OCI-LY3 (cell line): Measurements from ENCODE around the gene ZNF385C.

Experiments
- H2AFZ ChIP-seq: fragments of 200-600, 300-600 bp; shearing (Covaris generic); 2 replicates; pipeline ENCODE4 v1.6.0; 2014; ENCODE audit warnings: antibody characterized with exemption, low read depth, low read length
- H3K27ac ChIP-seq: fragments of 200-600, 300-600 bp; sonication (generic); 2 replicates; pipeline ENCODE4 v1.5.1; 2014; ENCODE audit warnings: mild to moderate bottlenecking, low read length, moderate library complexity, mixed read lengths
- H3K27me3 ChIP-seq: fragments of 200-600, 300-600 bp; sonication (generic); 2 replicates; pipeline ENCODE4 v1.6.1; 2014; ENCODE audit warnings: low read depth, low read length, mixed read lengths
- H3K36me3 ChIP-seq: fragments of 200-600, 300-600 bp; sonication (generic); replicated peaks from 2 replicates; pipeline ENCODE3; 2014; ENCODE audit warnings: low read depth, low read length, mixed read lengths
- H3K4me1 ChIP-seq: fragments of 300-600, 200-600 bp; sonication (generic); 2 replicates; pipeline ENCODE4 v1.6.1; 2014; ENCODE audit warnings: low read length, mixed read lengths
- H3K4me2 ChIP-seq: fragments of 200-600, 300-600 bp; sonication (generic); 2 replicates; pipeline ENCODE4 v1.6.1; 2014; ENCODE audit warnings: low read length, mixed read lengths
- H3K4me3 ChIP-seq: fragments of 300-600, 200-600 bp; sonication (generic); 2 replicates; pipeline ENCODE4 v1.5.1; 2014; ENCODE audit warnings: antibody characterized with exemption, mild to moderate bottlenecking, low read length, moderate library complexity
- H3K79me2 ChIP-seq: fragments of 300-600, 200-600 bp; shearing (Covaris generic); 2 replicates; pipeline ENCODE4 v1.6.1; 2014; ENCODE audit warnings: mild to moderate bottlenecking, low read length, mixed read lengths
- H3K9ac ChIP-seq: fragments of 300-600, 200-600 bp; shearing (Covaris generic); 2 replicates; pipeline ENCODE4 v1.6.0; 2014; ENCODE audit warnings: mild to moderate bottlenecking, low read length, moderate library complexity
- H3K9me3 ChIP-seq: fragments of 200-600, 300-600 bp; shearing (Covaris generic); 2 replicates; pipeline ENCODE4 v1.6.1; 2014; ENCODE audit warnings: low read length, mixed read lengths; ENCODE audit not compliant: insufficient read depth
- H4K20me1 ChIP-seq: fragments of 200-600, 300-600 bp; sonication (generic); 2 replicates; pipeline ENCODE4 v1.6.1; 2016; ENCODE audit warnings: low read length, mixed read lengths; ENCODE audit not compliant: insufficient read depth
- CTCF ChIP-seq: fragments of 200-600, 300-600 bp; sonication (generic); IDR thresholded peaks from 2 replicates; pipeline ENCODE4 v1.5.1; 2014; ENCODE audit warnings: antibody characterized with exemption, low read length, low read depth
- EZH2phosphoT487 ChIP-seq: fragments of 200-600 bp; shearing (Covaris generic); IDR thresholded peaks from 2 replicates; pipeline ENCODE4 v1.6.1; 2018; ENCODE audit warnings: antibody characterized with exemption, mixed run types, low read depth

ZNF385C gene

GRCh38 chr17:42127414-42127813 lies 29.1 kb upstream of the ZNF385C start:
- H3K9ac ChIP-seq: no peak overlapping the region
- peak overlapping the region; percentile 50 for H3K4me2 ChIP-seq
- H3K4me3 ChIP-seq: no peak overlapping the region
- H3K9me3 ChIP-seq: no peaks in the 10 kb centered on the region
- peak overlapping the region; percentile 85 for H3K27ac ChIP-seq
- peaks cover 45% of the 10 kb centered on the region for H3K4me1 ChIP-seq
- H3K36me3 ChIP-seq: peaks cover 48% of the 10 kb centered on the region
- H3K27me3 ChIP-seq: no peaks in the 10 kb centered on the region
- TF ChIP-seq EZH2phosphoT487: no peak
- no peak for TF ChIP-seq CTCF
- H3K79me2 ChIP-seq: peaks cover 19% of the 10 kb centered on the region
- no peak overlapping the region for H2AFZ ChIP-seq
- 0 out of 2 replicates have a peak, but pooled peaks cover 7% of the 10 kb centered on the region for H4K20me1 ChIP-seq

GRCh38 chr17:42126836-42127235 lies 28.6 kb upstream of the ZNF385C start:
- Histone ChIP-seq H4K20me1 (0 out of 2 replicates have a peak, but pooled peaks cover 7% of the 10 kb centered on the region), H3K4me3 (no peak overlapping the region), H2AFZ (no peak overlapping the region), H3K27ac (peak overlapping the region; percentile 85), H3K9me3 (no peaks in the 10 kb centered on the region), H3K27me3 (no peaks in the 10 kb centered on the region), H3K79me2 (peaks cover 13% of the 10 kb centered on the region), H3K36me3 (peaks cover 48% of the 10 kb centered on the region), H3K9ac (peak overlapping the region; percentile 21; the same call in 1 of the 2 replicates), H3K4me1 (peaks cover 39% of the 10 kb centered on the region), H3K4me2 (peak overlapping the region; percentile 50)
- TF ChIP-seq EZH2phosphoT487: no peak
- no peak for TF ChIP-seq CTCF

- Histone ChIP-seq H3K4me3 (no peak overlapping the region), H4K20me1 (no peaks in the 10 kb centered on the region), H3K79me2 (peaks cover 1% of the 10 kb centered on the region; the same call in 1 of the 2 replicates), H2AFZ (no peak overlapping the region), H3K9ac (no peak overlapping the region), H3K27ac (no peak overlapping the region; the same call in 1 of the 2 replicates), H3K27me3 (no peaks in the 10 kb centered on the region), H3K4me2 (no peak overlapping the region), H3K4me1 (peaks cover 30% of the 10 kb centered on the region), H3K36me3 (peaks cover 43% of the 10 kb centered on the region), H3K9me3 (no peaks in the 10 kb centered on the region)
- TF ChIP-seq CTCF (no peak), EZH2phosphoT487 (no peak)
These were observed 27.3 kb upstream of the ZNF385C start for GRCh38 chr17:42125565-42125964.

- TF ChIP-seq EZH2phosphoT487 (no peak), CTCF (no peak)
- Histone ChIP-seq H3K27ac (no peak overlapping the region), H3K27me3 (no peaks in the 10 kb centered on the region), H4K20me1 (no peaks in the 10 kb centered on the region), H3K4me3 (no peak overlapping the region), H3K36me3 (peaks cover 34% of the 10 kb centered on the region), H3K4me2 (no peak overlapping the region), H3K9ac (no peak overlapping the region), H2AFZ (no peak overlapping the region), H3K4me1 (peaks cover 37% of the 10 kb centered on the region), H3K79me2 (0 out of 2 replicates have a peak, but pooled peaks cover 4% of the 10 kb centered on the region), H3K9me3 (no peaks in the 10 kb centered on the region)
These were observed 26.0 kb upstream of the ZNF385C start for GRCh38 chr17:42124256-42124655.
